HG03575 (cell line): Measurements from ENCODE around the gene ABCF1.
"Not testable (repeated sequence)": the region's sequence is repeated elsewhere in the genome, so short reads cannot be mapped to it uniquely, and the experiment has no call there.

Source experiments
- ATAC-seq: cut with Tn5 transposase; IDR thresholded peaks from one replicate; pipeline ENCODE4 v1.9.1; 2021; ENCODE audit not compliant: unreplicated experiment, insufficient number of reproducible peaks, low FRiP score; ENCODE audit errors: extremely low read depth

Gene ABCF1

DNA sequence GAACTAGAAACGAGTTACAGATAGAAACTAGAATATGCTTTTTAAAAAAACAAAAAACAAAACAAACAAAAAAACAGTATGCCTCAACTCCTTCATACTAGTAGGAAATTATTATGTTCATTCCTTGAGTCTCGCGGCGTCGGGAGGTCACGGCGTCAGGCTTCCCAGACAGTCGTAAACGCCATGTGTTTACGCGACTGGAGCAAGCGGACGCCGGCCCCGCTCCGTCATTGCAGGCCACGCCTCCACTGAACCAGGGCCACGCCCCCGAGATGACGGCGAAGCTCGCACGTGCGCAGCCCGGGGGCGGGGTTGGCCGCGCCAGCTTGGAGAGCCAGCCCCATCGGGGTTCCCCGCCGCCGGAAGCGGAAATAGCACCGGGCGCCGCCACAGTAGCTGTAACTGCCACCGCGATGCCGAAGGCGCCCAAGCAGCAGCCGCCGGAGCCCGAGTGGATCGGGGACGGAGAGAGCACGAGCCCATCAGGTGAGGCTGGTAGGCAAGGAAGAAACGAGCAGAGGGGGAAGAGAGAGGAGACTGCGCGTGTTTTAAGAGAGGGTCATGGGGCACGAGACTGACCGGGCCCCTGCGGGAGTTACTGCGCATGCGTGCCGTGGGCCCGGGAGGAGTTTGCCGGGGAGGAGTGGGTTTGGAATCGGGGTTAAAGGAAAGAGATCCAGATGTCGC is at the start of gene ABCF1:
ABCF1 (plus strand) TSS at position 368 of the 687 bp plus-strand sequence; CDS start at position 414, 46 bp downstream.
- peak; percentile 53 for ATAC-seq

DNA sequence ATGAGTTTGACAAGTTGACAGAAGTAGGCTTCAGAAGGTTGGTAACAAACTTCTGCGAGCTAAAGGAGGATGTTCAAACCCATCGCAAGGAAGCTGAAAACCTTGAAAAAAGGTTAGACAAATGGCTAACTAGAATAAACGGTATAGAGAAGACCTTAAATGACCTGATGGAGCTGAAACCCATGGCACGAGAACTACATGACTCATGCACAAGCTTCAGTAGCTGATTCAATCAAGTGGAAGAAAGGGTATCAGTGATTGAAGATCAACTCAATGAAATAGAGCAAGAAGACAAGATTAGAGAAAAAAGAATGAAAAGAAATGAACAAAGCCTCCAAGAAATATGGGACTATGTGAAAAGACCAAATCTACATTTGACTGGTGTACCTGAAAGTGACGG is 49.3 kb upstream of the ABCF1 start:
- not testable (repeated sequence) for ATAC-seq

DNA sequence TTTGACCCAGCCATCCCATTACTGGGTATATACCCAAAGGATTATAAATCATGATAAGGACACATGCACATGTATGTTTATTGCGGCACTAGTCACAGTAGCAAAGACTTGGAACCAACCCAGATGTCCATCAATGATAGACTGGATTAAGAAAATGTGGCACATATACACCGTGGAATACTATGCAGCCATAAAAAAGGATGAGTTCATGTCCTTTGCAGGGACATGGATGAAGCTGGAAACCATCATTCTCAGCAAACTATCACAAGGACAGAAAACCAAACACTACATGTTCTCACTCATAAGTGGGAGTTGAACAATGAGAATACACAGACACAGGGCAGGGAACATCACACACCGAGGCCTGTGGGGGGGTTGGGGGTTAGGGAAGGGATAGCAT is 44.8 kb upstream of the ABCF1 start:
- not testable (repeated sequence) for ATAC-seq

DNA sequence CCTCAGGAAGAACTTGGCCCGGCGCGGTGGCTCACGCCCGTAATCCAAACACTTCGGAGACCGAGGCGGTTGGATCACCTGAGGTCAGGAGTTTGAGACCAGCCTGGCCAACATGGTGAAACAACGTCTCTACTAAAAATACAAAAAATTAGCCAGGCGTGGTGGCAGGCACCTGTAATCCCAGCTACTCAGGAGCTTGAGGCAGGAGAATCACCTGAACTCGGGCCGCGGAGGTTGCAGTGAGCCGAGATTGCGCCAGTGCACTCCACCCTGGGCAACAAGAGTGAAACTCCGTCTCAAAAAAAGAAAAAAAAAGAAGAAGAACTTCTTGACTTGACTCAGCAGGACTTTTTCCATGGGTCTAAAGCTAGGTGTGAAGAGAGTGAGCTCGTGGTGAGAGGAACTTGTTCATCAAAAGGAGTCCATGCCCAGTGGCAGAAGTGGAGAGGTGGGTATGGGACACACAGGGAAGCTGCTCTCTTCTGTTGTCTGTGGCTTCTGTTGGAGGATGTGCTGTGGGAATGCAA is 41.8 kb upstream of the ABCF1 start:
- not testable (repeated sequence) for ATAC-seq

DNA sequence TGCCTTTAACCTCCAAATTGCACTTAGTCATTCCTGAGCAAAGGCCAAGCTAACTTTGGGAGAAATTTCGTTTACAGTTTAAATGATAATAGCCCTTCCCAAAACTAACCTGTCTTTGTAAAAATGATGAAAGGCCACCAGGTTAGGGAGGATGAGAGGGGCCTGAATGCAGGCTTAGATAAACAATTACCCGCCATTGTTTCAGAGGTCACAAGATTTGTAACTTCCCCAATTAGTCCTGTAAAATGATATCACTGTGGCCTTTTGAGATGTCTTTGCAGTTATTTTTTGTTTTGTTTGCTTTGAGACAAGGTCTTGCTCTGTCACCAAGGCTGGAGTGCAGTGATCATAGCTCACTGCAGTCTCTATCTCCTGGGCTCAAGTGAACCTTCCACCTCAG is 41.2 kb upstream of the ABCF1 start:
- no peak for ATAC-seq

DNA sequence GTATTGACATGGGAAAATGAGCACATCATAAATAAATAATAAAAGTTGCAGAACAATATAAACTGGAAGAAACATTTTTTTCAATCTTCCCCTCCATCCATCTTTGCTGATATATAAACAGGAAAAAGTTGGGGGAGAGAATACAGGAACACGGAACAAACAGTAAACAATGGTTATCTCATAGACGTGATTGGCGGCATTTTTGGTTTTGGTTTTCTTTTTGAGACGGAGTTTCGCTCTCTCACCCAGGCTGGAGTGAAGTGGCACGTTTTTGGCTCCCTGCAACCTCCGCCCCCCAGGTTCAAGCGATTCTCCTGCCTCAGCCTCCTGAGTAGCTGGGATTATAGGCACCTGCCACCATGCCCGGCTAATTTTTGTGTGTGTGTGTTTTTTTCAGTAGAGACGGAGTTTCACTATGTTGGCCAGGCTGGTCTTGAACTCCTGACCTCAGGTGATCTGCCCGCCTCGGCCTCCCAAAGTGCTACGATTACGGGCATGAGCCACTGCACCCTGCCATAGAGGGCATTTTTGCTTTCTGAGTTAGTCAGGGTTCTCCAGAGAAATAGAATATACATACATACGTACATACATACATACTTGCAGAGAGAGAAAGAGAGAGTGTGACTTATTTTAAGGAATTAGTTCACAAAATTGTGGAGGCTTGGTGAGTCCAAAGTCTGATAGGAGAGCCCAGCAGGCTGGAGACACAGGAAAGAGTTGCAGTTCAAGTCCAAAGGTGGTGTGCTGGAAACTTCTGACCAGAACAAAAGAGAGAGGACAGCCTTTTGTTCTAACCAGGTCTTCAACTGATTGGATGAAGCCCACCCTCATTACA is 37.6 kb upstream of the ABCF1 start:
- ATAC-seq: no peak

DNA sequence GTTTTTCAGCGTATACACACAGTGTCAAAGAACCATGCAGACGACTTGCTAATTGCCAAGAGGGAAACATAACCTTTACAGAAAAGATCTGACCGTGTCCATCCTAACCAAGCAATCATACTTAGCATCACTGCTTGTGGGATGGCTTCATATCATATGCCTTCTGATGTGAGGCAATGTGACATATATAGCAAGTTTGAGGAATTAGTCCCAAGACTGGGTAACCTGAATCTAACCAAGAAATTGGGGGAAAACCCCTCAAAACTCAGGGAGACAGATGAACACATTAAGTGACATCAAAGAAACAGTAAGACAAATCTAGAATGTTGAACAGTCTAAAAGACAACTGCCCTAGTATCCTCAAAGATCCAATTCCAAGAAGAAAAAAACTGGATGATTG is 33.3 kb upstream of the ABCF1 start:
- ATAC-seq: no peak

DNA sequence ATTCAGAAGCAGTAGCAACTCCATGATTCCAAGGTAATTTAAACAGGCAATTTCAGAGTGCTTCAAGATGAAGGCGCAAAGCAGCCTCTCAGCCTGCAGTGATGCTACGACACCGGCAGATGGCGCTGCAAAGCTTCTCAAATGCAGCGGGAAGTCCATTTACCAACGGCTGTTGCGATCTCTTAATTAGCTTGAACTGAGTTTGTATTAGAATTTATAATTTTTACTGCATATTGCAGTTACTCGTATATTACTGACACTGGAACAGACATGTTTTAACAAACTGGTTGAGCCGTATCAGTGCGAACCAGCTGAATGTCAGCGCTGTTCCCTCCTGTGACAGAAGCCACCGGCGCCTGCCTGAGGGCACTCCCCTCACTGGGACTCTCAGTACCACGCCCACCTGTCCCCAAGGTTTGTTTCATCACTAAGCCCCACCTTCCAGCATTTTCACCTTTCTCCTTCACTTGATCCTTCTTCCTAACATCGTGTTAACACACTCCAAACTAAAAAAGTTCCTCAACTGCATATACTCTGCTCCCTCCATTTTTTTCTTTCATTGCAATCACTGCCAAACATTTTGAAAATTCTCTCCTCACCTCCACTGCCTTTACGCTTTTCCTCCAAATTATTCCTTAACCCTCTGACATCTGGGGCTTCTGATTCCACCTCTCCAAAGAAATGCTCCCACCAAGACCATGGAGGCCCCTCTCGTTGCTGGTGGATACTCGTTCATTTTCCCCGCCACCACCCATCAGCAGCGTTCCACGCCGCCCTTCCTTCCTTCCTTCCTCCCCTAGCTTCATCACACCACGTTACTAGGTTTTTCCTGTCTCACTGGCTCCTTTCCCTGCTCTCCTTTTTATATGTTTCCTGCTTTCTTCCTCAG is 29.5 kb upstream of the ABCF1 start:
- no peak for ATAC-seq

DNA sequence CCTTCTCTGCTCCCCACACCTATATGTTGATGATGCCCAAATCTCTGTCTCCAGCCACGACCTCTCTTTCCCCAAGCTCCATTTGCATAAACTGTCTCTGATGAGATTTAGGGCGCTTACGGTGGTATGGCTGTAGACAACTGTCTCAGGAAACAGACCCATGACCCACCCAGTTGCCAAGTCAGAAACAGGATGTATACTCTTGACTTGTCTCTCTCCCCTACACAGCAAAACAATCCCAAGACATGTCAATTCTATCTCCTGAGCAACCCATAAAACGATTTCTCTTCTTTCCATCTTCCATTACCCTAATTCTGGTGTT is 28.9 kb upstream of the ABCF1 start:
- ATAC-seq: no peak

DNA sequence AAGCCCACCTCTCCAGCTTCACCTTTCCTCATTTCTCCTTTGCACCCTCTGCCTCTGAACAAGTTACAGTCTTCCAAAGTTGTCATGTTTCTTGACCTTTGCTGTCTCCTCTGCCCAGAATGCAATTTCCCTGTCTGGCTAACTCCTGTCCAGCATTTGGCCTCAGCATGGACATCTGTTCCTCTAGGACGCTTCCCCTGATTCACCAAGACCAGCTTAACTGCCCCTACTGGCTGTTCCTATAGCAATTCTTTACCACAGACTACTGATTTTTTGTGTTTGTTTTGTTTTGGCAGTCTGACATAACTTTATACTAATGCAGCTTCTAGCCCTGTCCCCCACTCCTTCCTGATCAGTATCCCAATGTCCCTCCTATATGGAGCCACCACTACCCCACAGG is 28.3 kb upstream of the ABCF1 start:
- ATAC-seq: no peak

DNA sequence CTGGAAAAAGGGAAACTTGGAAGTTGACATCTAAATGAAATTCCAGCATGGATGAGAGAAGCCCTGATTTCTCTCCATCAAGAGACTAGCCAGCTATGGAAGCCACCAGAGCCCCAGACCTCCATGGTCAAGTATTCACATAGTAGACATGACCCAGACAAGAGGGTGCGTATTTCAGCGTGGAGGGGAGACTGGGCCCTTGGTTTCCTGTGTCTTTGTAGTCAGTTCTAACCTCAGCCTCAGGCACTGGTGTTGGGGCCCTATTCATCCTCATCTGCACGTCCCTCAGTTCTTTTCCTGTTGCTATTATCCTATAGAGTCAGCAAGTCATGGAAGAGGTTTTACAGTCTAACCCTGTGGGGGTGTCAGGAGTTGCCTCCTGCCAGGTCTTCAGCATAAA is 27.4 kb upstream of the ABCF1 start:
- no peak for ATAC-seq

DNA sequence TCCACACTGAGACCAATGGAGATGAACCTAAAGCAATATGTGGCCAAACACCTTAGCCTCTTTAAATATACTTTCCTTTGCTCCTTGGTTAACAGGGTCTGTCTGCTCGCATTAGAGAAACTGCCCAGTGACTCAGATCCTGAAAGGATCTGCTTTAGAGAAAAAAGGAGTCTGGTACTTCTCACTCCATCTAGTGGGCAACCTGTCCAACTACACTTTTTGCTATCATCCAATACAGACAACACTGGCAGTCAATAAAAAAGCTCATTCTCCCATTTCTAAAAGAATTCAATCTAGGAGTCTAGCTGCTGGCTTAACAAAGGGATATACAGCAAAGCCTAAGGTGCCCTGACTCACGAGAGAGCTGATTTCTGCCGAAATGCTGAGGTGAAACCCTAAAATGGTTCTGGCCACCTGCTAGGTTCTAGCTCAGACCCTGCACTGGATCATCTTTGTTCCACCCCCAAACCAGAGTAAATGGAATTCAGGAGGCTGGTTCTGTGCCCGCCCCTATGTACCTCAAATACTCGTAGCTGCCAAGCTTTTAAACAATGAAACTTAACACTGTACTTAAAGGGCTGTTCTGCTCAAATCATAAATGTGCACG is 26.5 kb upstream of the ABCF1 start:
- no peak for ATAC-seq

DNA sequence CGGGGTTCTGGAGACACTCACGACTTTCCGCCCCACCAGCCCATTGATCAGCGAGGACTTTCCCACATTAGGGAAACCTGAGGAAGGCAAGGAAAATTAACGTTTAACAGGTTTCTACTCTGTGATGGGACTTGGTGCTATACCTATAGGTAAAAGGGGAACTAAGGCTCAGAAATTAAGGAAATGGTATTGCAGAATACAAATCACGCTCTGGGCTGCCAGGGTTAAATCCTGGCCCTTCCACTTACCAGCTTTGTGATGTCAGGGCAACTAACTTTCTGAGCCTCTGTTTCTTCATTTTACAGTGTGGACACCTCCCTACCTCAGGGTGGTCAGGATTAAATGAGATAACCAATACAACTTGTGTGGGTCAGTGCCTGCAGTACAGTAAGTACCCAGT is 23.8 kb upstream of the ABCF1 start:
- ATAC-seq: no peak

DNA sequence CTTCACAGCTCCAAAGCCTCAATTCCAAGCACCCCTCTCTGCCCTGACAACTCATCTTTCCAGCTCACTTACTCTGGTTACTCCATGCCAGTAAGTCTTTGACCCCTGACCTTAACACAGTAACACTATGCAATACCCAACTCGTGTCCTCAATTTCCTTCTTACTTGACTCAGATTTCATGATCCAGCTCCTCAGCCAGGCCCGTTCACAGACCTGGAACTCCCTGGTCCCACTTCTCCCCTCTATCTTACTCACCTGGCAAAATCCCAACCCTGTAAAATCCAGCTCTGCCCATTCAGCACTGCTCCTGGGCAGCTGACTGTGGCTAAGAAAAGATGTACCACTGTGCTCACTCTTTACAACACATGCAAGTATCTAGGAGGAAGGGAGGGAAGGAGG is 22.9 kb upstream of the ABCF1 start:
- ATAC-seq: no peak

DNA sequence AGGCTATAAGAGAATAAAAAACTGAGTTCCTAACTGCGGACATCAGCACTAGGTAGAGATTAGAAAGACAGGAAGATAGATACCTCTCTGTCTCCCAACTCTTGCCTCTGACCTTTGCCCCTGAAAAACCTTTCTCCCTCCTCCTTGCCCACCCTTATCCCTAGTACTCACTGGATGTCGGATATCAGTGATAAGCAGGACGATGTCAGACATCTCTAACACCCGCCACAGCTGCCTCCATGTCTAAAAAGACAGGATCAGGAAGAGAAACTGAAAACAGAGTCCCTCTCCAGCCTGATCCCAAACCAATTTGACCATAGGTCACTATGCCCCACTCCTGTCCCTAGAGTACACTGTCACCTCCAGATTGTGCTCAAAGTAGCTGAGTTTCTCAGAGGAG is 16.8 kb upstream of the ABCF1 start:
- ATAC-seq: no peak

DNA sequence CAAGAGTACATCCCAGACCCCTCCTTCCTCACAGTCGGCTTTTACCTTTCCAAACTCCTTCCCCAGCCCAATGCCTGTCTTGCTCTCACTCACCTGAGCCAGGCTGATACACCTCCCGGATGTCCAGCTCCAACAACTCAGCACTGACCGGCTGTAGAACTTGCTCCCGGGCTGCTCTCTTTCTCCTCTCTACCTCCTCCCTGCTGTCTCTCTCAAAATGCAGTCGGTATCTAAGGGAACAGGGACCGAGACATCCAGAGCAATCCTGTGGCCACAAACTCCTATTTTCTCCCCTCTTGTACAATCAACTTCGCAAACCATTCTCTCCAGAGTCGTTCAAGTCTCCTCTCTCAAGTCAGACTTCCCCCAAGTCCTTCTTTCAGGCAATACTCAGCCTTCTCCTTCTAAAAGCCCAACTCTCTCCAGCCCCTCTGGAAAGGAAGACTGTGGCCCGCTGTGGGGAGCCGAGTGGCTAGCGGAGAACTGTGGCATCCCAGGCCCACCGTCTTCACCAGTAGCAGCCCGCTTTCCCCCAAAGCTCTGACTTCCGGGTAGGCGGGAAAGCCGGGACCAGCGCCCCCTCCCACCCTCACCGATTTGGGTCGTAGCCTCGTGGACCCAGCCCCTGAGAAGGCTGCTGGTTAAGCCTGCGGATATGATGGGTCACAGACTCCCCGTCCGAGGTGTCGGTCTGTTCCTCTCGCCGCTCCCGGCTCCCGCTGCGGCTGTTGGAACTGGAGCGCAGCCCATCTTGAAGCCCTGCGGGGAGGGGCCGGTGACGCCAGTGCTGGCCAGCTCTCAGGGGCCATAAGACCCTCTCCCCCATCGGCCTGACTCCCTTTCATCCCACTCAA is 16.1 kb upstream of the ABCF1 start:
- ATAC-seq: no peak

DNA sequence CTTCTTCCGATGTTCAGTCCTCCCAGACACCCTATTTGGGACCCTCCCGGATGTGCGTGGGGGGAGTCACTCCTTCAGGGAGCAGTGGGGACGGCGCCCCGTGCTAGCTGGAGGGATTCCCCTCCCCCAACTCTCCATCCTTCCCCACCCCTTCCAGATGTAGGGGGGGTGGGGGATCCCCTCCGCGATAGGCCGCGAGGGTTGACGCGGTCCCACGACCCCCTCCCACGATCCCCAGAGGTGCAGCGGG is 15.5 kb upstream of the ABCF1 start:
- no peak for ATAC-seq

DNA sequence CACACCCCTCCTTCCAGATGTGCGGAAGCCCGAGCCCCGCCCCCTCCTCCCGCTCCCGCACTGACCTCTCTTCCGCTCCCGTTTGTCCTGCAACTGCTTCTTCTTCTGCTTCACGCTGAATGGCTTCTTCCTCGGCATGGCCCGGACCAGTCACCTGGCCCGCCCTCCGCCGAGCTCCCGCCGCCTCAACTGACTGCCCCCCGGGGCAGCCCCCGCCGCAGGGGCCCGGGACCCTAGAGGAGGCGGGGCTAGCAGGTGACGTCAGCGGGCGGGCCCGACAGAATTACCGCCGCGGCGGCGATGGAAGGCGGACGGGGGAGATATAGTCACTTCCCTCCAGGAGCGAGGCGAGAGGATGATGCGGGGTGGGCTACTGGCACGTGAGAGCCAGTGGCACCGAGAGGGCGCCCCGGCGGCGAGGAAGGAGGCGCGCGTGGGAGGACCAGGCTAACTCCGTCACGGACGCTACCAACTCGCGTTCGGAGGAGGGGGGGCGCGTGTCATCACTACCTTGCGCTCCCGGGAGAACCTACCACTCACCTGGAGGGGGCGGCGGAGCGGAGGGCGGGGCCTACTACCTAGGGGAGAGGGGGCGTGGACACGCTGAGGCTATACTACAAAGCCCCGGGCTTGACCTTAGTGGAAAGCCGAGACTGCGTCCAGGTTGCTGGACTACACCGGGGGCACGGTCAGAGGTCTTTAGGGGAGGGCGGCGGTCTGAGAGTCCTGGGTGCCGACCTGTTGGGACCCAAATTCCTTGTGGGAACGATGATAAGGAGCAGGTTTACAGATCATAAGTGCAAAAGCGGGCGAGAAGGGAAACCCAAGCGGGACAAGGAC is 15.0 kb upstream of the ABCF1 start, which contains the start of gene GNL1:
GNL1 (minus strand) TSS at position 424 of the 840 bp plus-strand sequence; CDS start at position 138, 286 bp downstream.
- no peak for ATAC-seq
